ENCODE measurements around the gene NEK6.

DNA sequence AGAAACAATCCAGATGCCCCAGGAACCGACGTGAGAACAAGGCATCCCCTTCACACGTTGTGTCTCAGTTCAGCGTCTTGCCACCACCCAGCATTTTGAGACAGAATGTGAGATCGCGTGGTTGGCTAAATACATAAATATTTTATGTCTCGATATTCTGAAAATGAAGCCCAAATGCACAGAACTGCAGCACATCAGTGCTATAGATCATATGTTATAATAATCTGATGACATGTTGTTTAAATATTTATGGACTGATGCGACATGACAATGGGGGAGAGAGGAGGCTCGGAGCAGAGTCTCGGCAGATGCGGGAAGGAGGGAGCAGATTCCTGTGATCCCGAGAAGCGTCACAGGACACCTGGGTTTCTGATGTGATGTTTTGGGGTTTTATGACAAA lies 10.9 kb downstream of the NEK6 start:
- TF ChIP-seq, protein P1, sequence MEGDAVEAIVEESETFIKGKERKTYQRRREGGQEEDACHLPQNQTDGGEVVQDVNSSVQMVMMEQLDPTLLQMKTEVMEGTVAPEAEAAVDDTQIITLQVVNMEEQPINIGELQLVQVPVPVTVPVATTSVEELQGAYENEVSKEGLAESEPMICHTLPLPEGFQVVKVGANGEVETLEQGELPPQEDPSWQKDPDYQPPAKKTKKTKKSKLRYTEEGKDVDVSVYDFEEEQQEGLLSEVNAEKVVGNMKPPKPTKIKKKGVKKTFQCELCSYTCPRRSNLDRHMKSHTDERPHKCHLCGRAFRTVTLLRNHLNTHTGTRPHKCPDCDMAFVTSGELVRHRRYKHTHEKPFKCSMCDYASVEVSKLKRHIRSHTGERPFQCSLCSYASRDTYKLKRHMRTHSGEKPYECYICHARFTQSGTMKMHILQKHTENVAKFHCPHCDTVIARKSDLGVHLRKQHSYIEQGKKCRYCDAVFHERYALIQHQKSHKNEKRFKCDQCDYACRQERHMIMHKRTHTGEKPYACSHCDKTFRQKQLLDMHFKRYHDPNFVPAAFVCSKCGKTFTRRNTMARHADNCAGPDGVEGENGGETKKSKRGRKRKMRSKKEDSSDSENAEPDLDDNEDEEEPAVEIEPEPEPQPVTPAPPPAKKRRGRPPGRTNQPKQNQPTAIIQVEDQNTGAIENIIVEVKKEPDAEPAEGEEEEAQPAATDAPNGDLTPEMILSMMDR (IDR thresholded peaks at IDR 0.05; ENCODE audit: low read depth, low read length), result no peak
- TF ChIP-seq EZH2phosphoT487 (IDR thresholded peaks at IDR 0.05; ENCODE audit: low read depth), result no peak
